Vagina (tissue), 2 donors: ENCODE results near the gene SYNPR. TPM values are rescaled to one million over a fixed set of nuclear protein-coding genes. Genes with fewer than 3 reads are reported as not detected.

Experiments used
- DNase-seq, 2 donors: peaks; one replicate each; pipeline ENCODE4 v3.0.0-alpha.2; 2017; ENCODE audit errors: extremely low spot score in 2 of 2
- H3K27ac ChIP-seq: fragments of 200-600 bp; sonication (generic); one replicate; pipeline ENCODE4 v1.5.1; 2019
- H3K27me3 ChIP-seq: fragments of 200-600 bp; sonication (generic); one replicate; pipeline ENCODE4 v1.5.1; 2019
- H3K36me3 ChIP-seq, 2 donors: fragments of 200-600 bp; sonication (generic); one replicate each; pipeline ENCODE4 v1.5.1; 2017 to 2019
- H3K4me1 ChIP-seq: fragments of 200-600 bp; sonication (generic); one replicate; pipeline ENCODE4 v1.5.1; 2019
- H3K4me3 ChIP-seq, 2 donors: fragments of 200-600 bp; sonication (generic); 1 replicate in 1 of 2; 2 replicates in 1 of 2; pipeline ENCODE4 v1.5.1; 2016 to 2019
- H3K9me3 ChIP-seq: fragments of 200-600 bp; sonication (generic); one replicate; pipeline ENCODE4 v1.5.1; 2019
- POLR2A ChIP-seq, 2 donors: fragments of 450-650 bp; IDR thresholded peaks; one replicate each; pipeline ENCODE4 v1.6.1; 2017; ENCODE audit warnings: antibody characterized with exemption in 2 of 2, mild to moderate bottlenecking in 2 of 2, moderate library complexity in 2 of 2
- POLR2AphosphoS5 ChIP-seq, 2 donors: sonication (generic); formaldehyde crosslinking; IDR thresholded peaks; one replicate each; pipeline ENCODE4 v1.9.0; 2017; ENCODE audit warnings: antibody characterized with exemption in 2 of 2, mild to moderate bottlenecking in 2 of 2, low read depth in 1 of 2; ENCODE audit not compliant: insufficient read depth in 1 of 2
- intact Hi-C: fragments of 100-400 bp; cut with DNase I; formaldehyde crosslinking; loops from one replicate; pipeline ENCODE4 v1.15.1; 2023
- total RNA-seq: library from RNA; depleted of rRNA; stranded (reverse); fragments of >200 nt; gene quantifications from one replicate; pipeline ENCODE4 v1.2.3, GENCODE V29; 2016
- TF ChIP-seq, protein P1 (sequence below), 3 experiments: fragments of 450-650 bp in 2 of 3; fragments of 200-600 bp in 1 of 3; sonication (generic) in 1 of 3; IDR thresholded peaks; one replicate each; pipeline ENCODE4 v1.5.1; 2017 to 2019; ENCODE audit warnings: antibody characterized with exemption in 3 of 3, mild to moderate bottlenecking in 2 of 3, moderate library complexity in 2 of 3

SYNPR gene
- total RNA-seq, 1 donor from 2014 or later: not detected

DNA sequence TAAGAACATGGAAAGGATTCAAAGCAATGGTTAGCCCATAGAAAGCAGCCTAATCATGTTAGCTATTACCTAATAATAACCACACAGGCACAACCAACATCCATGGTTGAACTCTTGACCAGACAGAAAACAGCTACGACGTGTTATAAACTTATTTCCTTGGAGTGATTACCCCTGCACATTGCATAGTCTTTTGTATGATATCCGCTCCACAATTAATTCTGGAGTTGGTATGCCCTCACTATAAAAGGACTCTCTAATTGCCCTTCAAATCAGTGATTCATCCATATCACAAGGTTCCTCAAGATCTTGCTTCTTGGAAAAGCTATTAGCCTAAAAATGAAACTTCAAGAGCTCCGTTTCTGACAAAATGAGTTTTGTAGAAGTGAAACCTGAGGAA, 117.9 kb downstream of the SYNPR start:
- Histone ChIP-seq H3K36me3 (no peaks in the 10 kb centered on the region), H3K4me3 (no peak overlapping the region), H3K9me3 (no peaks in the 10 kb centered on the region), H3K27me3 (no peaks in the 10 kb centered on the region), H3K27ac (no peak overlapping the region), H3K4me1 (no peaks in the 10 kb centered on the region)
- no peak for DNase-seq
- no peak for TF ChIP-seq POLR2A (IDR thresholded peaks at IDR 0.05)
- TF ChIP-seq, protein P1, sequence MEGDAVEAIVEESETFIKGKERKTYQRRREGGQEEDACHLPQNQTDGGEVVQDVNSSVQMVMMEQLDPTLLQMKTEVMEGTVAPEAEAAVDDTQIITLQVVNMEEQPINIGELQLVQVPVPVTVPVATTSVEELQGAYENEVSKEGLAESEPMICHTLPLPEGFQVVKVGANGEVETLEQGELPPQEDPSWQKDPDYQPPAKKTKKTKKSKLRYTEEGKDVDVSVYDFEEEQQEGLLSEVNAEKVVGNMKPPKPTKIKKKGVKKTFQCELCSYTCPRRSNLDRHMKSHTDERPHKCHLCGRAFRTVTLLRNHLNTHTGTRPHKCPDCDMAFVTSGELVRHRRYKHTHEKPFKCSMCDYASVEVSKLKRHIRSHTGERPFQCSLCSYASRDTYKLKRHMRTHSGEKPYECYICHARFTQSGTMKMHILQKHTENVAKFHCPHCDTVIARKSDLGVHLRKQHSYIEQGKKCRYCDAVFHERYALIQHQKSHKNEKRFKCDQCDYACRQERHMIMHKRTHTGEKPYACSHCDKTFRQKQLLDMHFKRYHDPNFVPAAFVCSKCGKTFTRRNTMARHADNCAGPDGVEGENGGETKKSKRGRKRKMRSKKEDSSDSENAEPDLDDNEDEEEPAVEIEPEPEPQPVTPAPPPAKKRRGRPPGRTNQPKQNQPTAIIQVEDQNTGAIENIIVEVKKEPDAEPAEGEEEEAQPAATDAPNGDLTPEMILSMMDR (IDR thresholded peaks at IDR 0.05): no peak
- no peak for TF ChIP-seq POLR2AphosphoS5 (IDR thresholded peaks at IDR 0.05; ENCODE audit: insufficient read depth in 1 of 2, low read depth in 1 of 2)
- intact Hi-C loops: no loop called here

DNA sequence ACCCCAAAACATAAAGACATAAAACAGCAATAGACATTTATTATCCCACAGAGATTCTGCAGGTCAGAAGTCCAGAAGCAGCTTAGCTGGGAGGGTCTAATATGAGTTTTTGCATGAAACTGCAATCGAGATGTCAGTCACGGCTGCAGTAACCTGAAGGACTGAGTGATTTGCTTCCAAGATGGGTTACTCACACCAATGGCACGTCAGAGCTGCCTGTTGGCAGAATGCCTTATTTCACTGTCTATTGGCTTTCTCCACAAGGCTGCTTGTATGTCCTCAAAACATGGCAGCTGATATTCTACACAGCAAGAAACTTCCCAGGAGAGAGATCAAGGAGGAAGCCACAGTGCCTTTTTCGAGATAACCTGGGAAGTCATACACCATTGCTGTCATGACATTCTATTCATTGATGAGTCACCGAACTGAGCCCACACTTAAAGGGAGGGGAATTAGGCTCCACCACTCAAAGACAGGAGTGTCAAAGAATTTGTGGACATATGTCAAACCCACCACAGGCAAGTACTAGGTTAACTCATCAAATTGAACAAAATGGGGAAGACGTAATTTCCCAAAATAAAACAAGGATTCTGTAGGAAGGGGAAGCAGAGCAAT, 122.2 kb downstream of the SYNPR start:
- H3K9me3 ChIP-seq: no peaks in the 10 kb centered on the region
- no peak overlapping the region for H3K4me3 ChIP-seq
- H3K27ac ChIP-seq: no peak overlapping the region
- no peak for DNase-seq
- H3K27me3 ChIP-seq: no peaks in the 10 kb centered on the region
- H3K4me1 ChIP-seq: no peaks in the 10 kb centered on the region
- H3K36me3 ChIP-seq: no peaks in the 10 kb centered on the region
- intact Hi-C loops: no loop called here
- TF ChIP-seq POLR2AphosphoS5 (IDR thresholded peaks at IDR 0.05; ENCODE audit: insufficient read depth in 1 of 2, low read depth in 1 of 2): no peak
- TF ChIP-seq, protein P1 (IDR thresholded peaks at IDR 0.05): no peak
- no peak for TF ChIP-seq POLR2A (IDR thresholded peaks at IDR 0.05)

DNA sequence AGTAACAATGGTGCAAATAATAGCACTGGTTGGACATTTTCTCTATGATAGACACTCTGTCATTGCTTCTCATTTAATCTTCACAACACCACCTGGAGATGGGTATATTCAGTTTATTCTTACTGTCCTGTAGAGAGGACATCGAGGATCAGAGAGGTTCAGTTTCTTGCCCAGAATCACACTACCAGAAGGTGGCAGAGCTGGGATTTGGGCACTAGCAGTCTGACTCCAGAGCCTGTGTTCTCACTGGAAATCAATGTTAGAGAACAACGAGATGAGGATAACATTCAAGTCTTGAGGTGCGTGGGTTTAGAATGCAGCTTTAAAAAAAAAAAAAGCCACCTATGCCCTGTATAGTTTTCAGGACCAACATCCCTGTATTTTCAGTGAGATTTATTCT, 127.8 kb downstream of the SYNPR start:
- H3K27me3 ChIP-seq: no peaks in the 10 kb centered on the region
- H3K9me3 ChIP-seq: no peaks in the 10 kb centered on the region
- H3K4me1 ChIP-seq: no peaks in the 10 kb centered on the region
- no peaks in the 10 kb centered on the region for H3K36me3 ChIP-seq
- no peak overlapping the region for H3K4me3 ChIP-seq
- intact Hi-C loops: no loop called here
- TF ChIP-seq POLR2A (IDR thresholded peaks at IDR 0.05) (no peak), POLR2AphosphoS5 (IDR thresholded peaks at IDR 0.05; ENCODE audit: insufficient read depth in 1 of 2, low read depth in 1 of 2) (no peak)
- TF ChIP-seq, protein P1 (IDR thresholded peaks at IDR 0.05): no peak
- no peak for DNase-seq
- no peak overlapping the region for H3K27ac ChIP-seq

DNA sequence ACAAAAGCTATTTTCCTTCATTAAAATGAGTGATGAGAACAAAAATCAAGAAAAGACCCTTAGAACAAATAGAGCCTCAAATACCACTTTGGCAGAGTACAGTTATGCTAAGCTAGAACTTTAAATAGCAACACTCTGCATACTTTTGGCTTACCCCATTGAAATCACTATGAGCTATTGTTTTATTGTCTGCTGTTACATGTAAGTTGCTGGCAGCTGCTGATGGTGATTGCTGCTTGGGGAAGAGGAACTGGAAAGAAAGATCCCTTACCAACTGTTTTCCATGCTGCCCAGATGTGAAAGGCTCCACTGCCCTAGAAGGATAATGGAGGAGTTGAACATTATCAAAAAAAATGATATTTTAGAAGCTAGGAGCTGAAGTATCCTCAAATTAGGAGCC, 135.4 kb downstream of the SYNPR start:
- Histone ChIP-seq H3K9me3 (no peaks in the 10 kb centered on the region), H3K4me1 (no peaks in the 10 kb centered on the region), H3K4me3 (no peak overlapping the region), H3K27me3 (no peaks in the 10 kb centered on the region), H3K27ac (no peak overlapping the region), H3K36me3 (no peaks in the 10 kb centered on the region)
- DNase-seq: no peak
- intact Hi-C loops: no loop called here
- no peak for TF ChIP-seq POLR2AphosphoS5 (IDR thresholded peaks at IDR 0.05; ENCODE audit: insufficient read depth in 1 of 2, low read depth in 1 of 2)
- TF ChIP-seq, protein P1 (IDR thresholded peaks at IDR 0.05): no peak
- no peak for TF ChIP-seq POLR2A (IDR thresholded peaks at IDR 0.05)

DNA sequence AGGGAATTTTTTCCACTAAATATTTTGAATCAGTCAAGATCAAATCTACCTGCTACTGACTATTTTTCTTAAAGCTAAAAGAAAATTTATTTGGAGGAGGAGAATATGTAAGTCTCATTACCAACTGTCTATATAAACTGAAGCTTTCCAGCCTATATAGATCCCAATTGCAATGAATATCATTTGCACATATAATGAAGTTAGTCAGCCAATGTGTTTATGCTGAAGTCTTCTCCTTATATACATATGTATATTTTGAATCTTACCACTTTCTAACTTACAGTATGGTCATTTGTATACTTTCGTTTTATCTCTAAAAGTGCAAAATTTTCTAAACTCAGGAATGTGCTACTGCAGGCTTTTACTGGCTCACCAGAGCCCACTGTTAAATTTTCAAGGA, 136.5 kb downstream of the SYNPR start:
- DNase-seq: no peak
- TF ChIP-seq POLR2AphosphoS5 (IDR thresholded peaks at IDR 0.05; ENCODE audit: insufficient read depth in 1 of 2, low read depth in 1 of 2) (no peak), POLR2A (IDR thresholded peaks at IDR 0.05) (no peak)
- TF ChIP-seq, protein P1 (IDR thresholded peaks at IDR 0.05): no peak
- Histone ChIP-seq H3K27ac (no peak overlapping the region), H3K9me3 (no peaks in the 10 kb centered on the region), H3K27me3 (no peaks in the 10 kb centered on the region), H3K4me3 (no peak overlapping the region), H3K36me3 (no peaks in the 10 kb centered on the region), H3K4me1 (no peaks in the 10 kb centered on the region)
- intact Hi-C loops: no loop called here
